Transverse colon (tissue), 3 donors: ENCODE measurements around the gene SIRT5.

Experiments
- CTCF ChIP-seq, 5 experiments: fragments of 200-600 bp in 3 of 5; fragments of 450-650 bp in 2 of 5; sonication (generic) in 3 of 5; IDR thresholded peaks; 1 replicate in 2 of 5; 2 replicates in 3 of 5; pipeline ENCODE4 v1.5.1; 2016 to 2017; ENCODE audit warnings: antibody characterized with exemption in 5 of 5, inconsistent platforms in 3 of 5, mild to moderate bottlenecking in 2 of 5, moderate library complexity in 1 of 5
- EP300 ChIP-seq: sonication (generic); formaldehyde crosslinking; IDR thresholded peaks from one replicate; pipeline ENCODE4 v1.6.1; 2017; ENCODE audit warnings: antibody characterized with exemption, low read depth

- TF ChIP-seq CTCF (IDR thresholded peaks at IDR 0.05), result no peak
- TF ChIP-seq EP300, result no peak
These were observed 7.9 kb upstream of the SIRT5 start for GRCh38 chr6:13566500-13566899.
